Right cardiac atrium (tissue), 5 donors: ENCODE measurements around the gene SNX12. TPM values are rescaled to one million over a fixed set of nuclear protein-coding genes. Genes with fewer than 3 reads are reported as not detected.

Experiments
- ATAC-seq, 2 donors: fragments of 200-7000 bp; cut with Tn5 transposase; one replicate each; pipeline versions ENCODE4 v1.8.0 to v1.9.1; 2020; ENCODE audit warnings: moderate library complexity in 2 of 2, mild to moderate bottlenecking in 1 of 2
- DNase-seq, 3 donors: peaks; one replicate each; pipeline ENCODE4 v3.0.0-alpha.2; 2020
- H3K27ac ChIP-seq: one replicate; pipeline ENCODE4 v1.5.1; 2013; ENCODE audit warnings: mild to moderate bottlenecking, low read length, control low read depth, moderate library complexity
- H3K27me3 ChIP-seq: one replicate; pipeline ENCODE4 v1.6.1; 2013; ENCODE audit not compliant: control insufficient read depth, insufficient read depth
- H3K4me1 ChIP-seq: one replicate; pipeline ENCODE4 v1.6.1; 2013; ENCODE audit warnings: low read length; ENCODE audit not compliant: control insufficient read depth, insufficient read depth
- H3K4me3 ChIP-seq: one replicate; pipeline ENCODE4 v1.5.1; 2013; ENCODE audit warnings: low read length, control low read depth
- H3K9me3 ChIP-seq: one replicate; pipeline ENCODE4 v1.6.1; 2013; ENCODE audit warnings: low read length; ENCODE audit not compliant: control insufficient read depth
- WGBS: extraction: QIAGEN DNeasy Blood & Tissue Kit; methylation state at CpG from one replicate; pipeline ENCODE4 v1.1.7; 2013; 5-methylcytosine and 5-hydroxymethylcytosine counted together
- intact Hi-C, 4 donors: fragments of 100-400 bp; cut with DNase I; formaldehyde crosslinking; loops; one replicate each; pipeline versions ENCODE4 v1.11.0 to v1.14.0; 2022 to 2023
- polyA plus RNA-seq: library from polyadenylated mRNA; stranded (reverse); fragments of 200-250 nt; gene quantifications from one replicate; pipeline ENCODE4 v1.2.3, GENCODE V29; 2013
- total RNA-seq, 4 donors: library from RNA; stranded (reverse); fragmentation: NEBNext Ultra II Directional; extraction: Animal tissue kit (Norgen Biotek cat#: 25700); gene quantifications; one replicate each; pipeline ENCODE4 v1.2.1, GENCODE V29; 2021
- donor health status: healthy with polysubstance abuse.
- donor health status: DM: no; HTN: yes; CAD: no.
- donor health status: DM: no; HTN: no; CAD: no.
- donor health status: DM: no; HTN: yes; CAD: no; lungs with severe emphysema.
- donor health status: DM: yes; HTN: yes; CAD: no.

Gene SNX12
- total and polyA plus RNA-seq, 5 donors, result 26.1 to 54.2 (median 49.8) TPM

GRCh38 chrX:71091263-71091662 lies 23.1 kb upstream of the SNX12 start:
- DNase-seq (no peak), ATAC-seq (no peak)
- Histone ChIP-seq H3K27ac (no peak overlapping the region), H3K4me1 (peaks cover 3% of the 10 kb centered on the region), H3K9me3 (no peaks in the 10 kb centered on the region), H3K27me3 (no peaks in the 10 kb centered on the region), H3K4me3 (no peak overlapping the region)
- WGBS, result 85% methylated on average over 5 of the region's 5 CpGs
- intact Hi-C loops, result loop anchor here in 2 of 4 donors (10.0 kb wide), 1 partner anchor 84 kb away; no protein-coding TSS in a partner anchor

- no peak for DNase-seq
- H3K4me3 ChIP-seq, result no peak overlapping the region
- no peak for ATAC-seq
- no peaks in the 10 kb centered on the region for H3K4me1 ChIP-seq
- H3K27ac ChIP-seq, result no peak overlapping the region
- intact Hi-C loops, result no loop called here
- no peaks in the 10 kb centered on the region for H3K27me3 ChIP-seq
- H3K9me3 ChIP-seq, result no peaks in the 10 kb centered on the region
- 60% methylated on average over 4 of the region's 4 CpGs for WGBS
Observed at GRCh38 chrX:71085900-71086299, 17.8 kb upstream of the SNX12 start.

GRCh38 chrX:71082822-71083221 lies 14.7 kb upstream of the SNX12 start:
- ATAC-seq (no peak), DNase-seq (no peak)
- intact Hi-C loops, result no loop called here
- H3K27ac ChIP-seq, result no peak overlapping the region
- no peak overlapping the region for H3K4me3 ChIP-seq
- H3K4me1 ChIP-seq, result no peaks in the 10 kb centered on the region
- no peaks in the 10 kb centered on the region for H3K9me3 ChIP-seq
- 80% methylated on average over 4 of the region's 4 CpGs for WGBS
- H3K27me3 ChIP-seq, result no peaks in the 10 kb centered on the region

- intact Hi-C loops, result no loop called here
- ATAC-seq, result no peak
- WGBS, result 82% methylated on average over 5 of the region's 5 CpGs
Observed at GRCh38 chrX:71082124-71082647, 14.1 kb upstream of the SNX12 start.

GRCh38 chrX:71081330-71082123 lies 13.4 kb upstream of the SNX12 start:
- no peak overlapping the region for H3K4me3 ChIP-seq
- DNase-seq (no peak), ATAC-seq (no peak)
- H3K27ac ChIP-seq, result no peak overlapping the region
- no peaks in the 10 kb centered on the region for H3K4me1 ChIP-seq
- no peaks in the 10 kb centered on the region for H3K27me3 ChIP-seq
- intact Hi-C loops, result no loop called here
- no peaks in the 10 kb centered on the region for H3K9me3 ChIP-seq
- 46% methylated on average over 3 of the region's 3 CpGs for WGBS

More at GRCh38 chrX:71082124-71082647, 14.1 kb upstream of the SNX12 start:
- no peak overlapping the region for H3K27ac ChIP-seq
- no peak overlapping the region for H3K4me3 ChIP-seq
- H3K4me1 ChIP-seq, result no peaks in the 10 kb centered on the region
- no peak for DNase-seq
- no peaks in the 10 kb centered on the region for H3K9me3 ChIP-seq
- no peaks in the 10 kb centered on the region for H3K27me3 ChIP-seq

GRCh38 chrX:71070531-71070930 lies 2.4 kb upstream of the SNX12 start:
- Histone ChIP-seq H3K27me3 (no peaks in the 10 kb centered on the region), H3K27ac (no peak overlapping the region), H3K9me3 (no peaks in the 10 kb centered on the region), H3K4me1 (no peaks in the 10 kb centered on the region), H3K4me3 (no peak overlapping the region)
- WGBS, result 52% methylated on average over 5 of the region's 5 CpGs
- intact Hi-C loops, result no loop called here
- ATAC-seq, result no peak
- DNase-seq, result no peak

GRCh38 chrX:71067712-71068043 lies 456 bp downstream of the SNX12 start:
- intact Hi-C loops, result no loop called here
- Histone ChIP-seq H3K27ac (peak overlapping the region; percentile 95), H3K9me3 (no peaks in the 10 kb centered on the region), H3K4me3 (peak overlapping the region; percentile 92), H3K27me3 (no peaks in the 10 kb centered on the region), H3K4me1 (no peaks in the 10 kb centered on the region)
- DNase-seq (no peak), ATAC-seq (peak; percentile 3 to 49)
- WGBS, result under 1% methylated on average over 10 of the region's 10 CpGs

GRCh38 chrX:71067089-71067488 lies 1.0 kb downstream of the SNX12 start:
- peak overlapping the region; percentile 95 for H3K27ac ChIP-seq
- ATAC-seq (no peak), DNase-seq (no peak)
- WGBS, result 10% methylated on average over 2 of the region's 2 CpGs
- H3K27me3 ChIP-seq, result no peaks in the 10 kb centered on the region
- intact Hi-C loops, result no loop called here
- H3K4me3 ChIP-seq, result peak overlapping the region; percentile 92
- H3K9me3 ChIP-seq, result no peaks in the 10 kb centered on the region
- no peaks in the 10 kb centered on the region for H3K4me1 ChIP-seq

- Histone ChIP-seq H3K4me3 (no peak overlapping the region), H3K27me3 (no peaks in the 10 kb centered on the region), H3K4me1 (no peaks in the 10 kb centered on the region), H3K27ac (no peak overlapping the region), H3K9me3 (no peaks in the 10 kb centered on the region)
- intact Hi-C loops, result no loop called here
- ATAC-seq, result no peak
- no peak for DNase-seq
Observed at GRCh38 chrX:71060127-71060526, 8.0 kb downstream of the SNX12 start.

GRCh38 chrX:71057848-71058530 lies 10.1 kb downstream of the SNX12 start:
- ATAC-seq (no peak), DNase-seq (no peak)
- no peak overlapping the region for H3K27ac ChIP-seq
- WGBS, result 92% methylated on average over 3 of the region's 3 CpGs
- intact Hi-C loops, result no loop called here
- no peaks in the 10 kb centered on the region for H3K9me3 ChIP-seq
- H3K4me1 ChIP-seq, result no peaks in the 10 kb centered on the region
- no peak overlapping the region for H3K4me3 ChIP-seq
- H3K27me3 ChIP-seq, result no peaks in the 10 kb centered on the region

- intact Hi-C loops, result no loop called here
- Histone ChIP-seq H3K4me1 (no peaks in the 10 kb centered on the region), H3K4me3 (no peak overlapping the region), H3K9me3 (no peaks in the 10 kb centered on the region), H3K27ac (no peak overlapping the region), H3K27me3 (no peaks in the 10 kb centered on the region)
- no peak for ATAC-seq
- no peak for DNase-seq
Observed at GRCh38 chrX:71056867-71057266, 11.3 kb downstream of the SNX12 start.
